GM12864 (cell line): ENCODE data around the gene MLXIP.
A peak's percentile ranks its signal among the peaks of the same experiment; 100 is the strongest.

ENCODE experiments used
- DNase-seq: peaks from one replicate; pipeline ENCODE4 v3.0.0-alpha.2; 2011; ENCODE audit warnings: low read depth
- H3K4me3 ChIP-seq: 2 replicates; pipeline ENCODE4 v1.5.1; 2011; ENCODE audit warnings: mild to moderate bottlenecking, low read depth, low read length, control low read depth
- TF ChIP-seq, protein P1 (sequence below): IDR thresholded peaks from 2 replicates; pipeline ENCODE4 v1.5.1; 2011; ENCODE audit warnings: low read depth, mild to moderate bottlenecking, moderate library complexity, low read length, control low read depth, inconsistent platforms; ENCODE audit errors: missing control alignments

The MLXIP gene

GRCh38 chr12:122067966-122068365, 10.6 kb upstream of the MLXIP start:
- no peak overlapping the region for H3K4me3 ChIP-seq
- DNase-seq = peak; percentile 62
- TF ChIP-seq, protein P1, sequence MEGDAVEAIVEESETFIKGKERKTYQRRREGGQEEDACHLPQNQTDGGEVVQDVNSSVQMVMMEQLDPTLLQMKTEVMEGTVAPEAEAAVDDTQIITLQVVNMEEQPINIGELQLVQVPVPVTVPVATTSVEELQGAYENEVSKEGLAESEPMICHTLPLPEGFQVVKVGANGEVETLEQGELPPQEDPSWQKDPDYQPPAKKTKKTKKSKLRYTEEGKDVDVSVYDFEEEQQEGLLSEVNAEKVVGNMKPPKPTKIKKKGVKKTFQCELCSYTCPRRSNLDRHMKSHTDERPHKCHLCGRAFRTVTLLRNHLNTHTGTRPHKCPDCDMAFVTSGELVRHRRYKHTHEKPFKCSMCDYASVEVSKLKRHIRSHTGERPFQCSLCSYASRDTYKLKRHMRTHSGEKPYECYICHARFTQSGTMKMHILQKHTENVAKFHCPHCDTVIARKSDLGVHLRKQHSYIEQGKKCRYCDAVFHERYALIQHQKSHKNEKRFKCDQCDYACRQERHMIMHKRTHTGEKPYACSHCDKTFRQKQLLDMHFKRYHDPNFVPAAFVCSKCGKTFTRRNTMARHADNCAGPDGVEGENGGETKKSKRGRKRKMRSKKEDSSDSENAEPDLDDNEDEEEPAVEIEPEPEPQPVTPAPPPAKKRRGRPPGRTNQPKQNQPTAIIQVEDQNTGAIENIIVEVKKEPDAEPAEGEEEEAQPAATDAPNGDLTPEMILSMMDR = no peak

GRCh38 chr12:122072031-122072970, 6.3 kb upstream of the MLXIP start:
- TF ChIP-seq, protein P1 = no peak
- no peak for DNase-seq
- H3K4me3 ChIP-seq = no peak overlapping the region

DNA sequence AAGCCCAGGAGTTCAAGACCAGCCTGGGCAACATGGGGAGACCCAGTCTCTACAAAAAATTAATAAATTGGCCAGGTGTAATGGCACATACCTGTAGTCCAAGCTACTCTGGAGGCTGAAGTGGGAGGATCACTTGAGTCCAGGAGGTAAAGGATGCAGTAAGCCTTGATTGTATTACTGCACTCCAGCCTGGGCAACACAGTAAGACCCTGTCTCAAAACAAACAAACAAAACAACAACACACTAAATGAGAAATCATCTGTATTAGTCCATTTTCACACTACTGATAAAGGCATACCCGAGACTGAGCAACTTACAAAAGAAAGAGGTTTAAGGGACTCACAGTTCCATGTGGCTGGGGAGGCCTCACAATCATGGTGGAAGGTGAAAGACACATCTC, 4.7 kb upstream of the MLXIP start:
- TF ChIP-seq, protein P1 = no peak
- no peak overlapping the region for H3K4me3 ChIP-seq
- DNase-seq = no peak

GRCh38 chr12:122076743-122077495, 1.6 kb upstream of the MLXIP start:
- TF ChIP-seq, protein P1 = no peak
- H3K4me3 ChIP-seq = no peak overlapping the region
- no peak for DNase-seq

GRCh38 chr12:122079033-122079531, 526 bp downstream of the MLXIP start:
- TF ChIP-seq, protein P1 = no peak
- no peak for DNase-seq
- peak overlapping the region; percentile 58 for H3K4me3 ChIP-seq

DNA sequence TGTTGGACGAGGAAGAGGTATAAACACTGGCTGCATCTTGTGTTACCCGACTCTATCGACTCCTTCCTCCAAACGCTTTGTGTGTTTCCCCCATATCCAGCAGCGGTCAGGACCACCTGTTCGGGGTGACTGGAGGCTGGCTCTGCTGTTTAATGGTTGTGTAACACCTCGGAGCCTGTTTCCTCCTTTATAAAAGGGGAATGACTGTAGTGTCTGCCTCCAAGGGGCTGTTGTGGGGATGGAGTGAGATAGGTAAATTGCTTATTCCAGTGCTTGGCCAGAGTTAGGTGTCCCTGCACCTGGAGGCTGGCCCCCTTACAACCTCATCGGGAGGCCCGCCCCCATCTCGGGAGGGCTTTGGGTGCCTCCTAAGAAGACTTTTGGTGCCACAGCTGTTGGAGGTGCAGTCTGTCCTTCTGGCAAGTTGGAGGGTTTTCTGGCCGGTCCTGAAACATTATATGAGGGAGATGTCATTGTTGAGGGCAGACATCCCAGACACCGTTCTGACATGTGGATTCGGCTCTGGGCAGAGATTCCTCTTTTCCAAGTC, 1.1 kb downstream of the MLXIP start:
- H3K4me3 ChIP-seq = peak overlapping the region; percentile 58
- TF ChIP-seq, protein P1 = no peak
- DNase-seq = no peak
